ENCODE data around the gene PLEKHM2.

PLEKHM2 gene

GRCh38 chr1:15742339-15742801, 58.2 kb downstream of the PLEKHM2 start, which contains the start of gene TMEM82:
TSS of gene TMEM82 (plus strand) at chr1:15742499. CDS start at chr1:15742560, 61 bp downstream.
- DNase-seq: no peak

- no peak for DNase-seq
Measured at GRCh38 chr1:15744122-15744679, 60.1 kb downstream of the PLEKHM2 start.

GRCh38 chr1:15747378-15747777, 63.3 kb downstream of the PLEKHM2 start:
- no peak for DNase-seq

- DNase-seq: no peak
Measured at GRCh38 chr1:15748264-15748663, 64.1 kb downstream of the PLEKHM2 start.

GRCh38 chr1:15748690-15749398, 64.7 kb downstream of the PLEKHM2 start:
- DNase-seq: no peak

- DNase-seq: no peak
Measured at GRCh38 chr1:15749399-15750291, 65.5 kb downstream of the PLEKHM2 start.

GRCh38 chr1:15750924-15751323, 66.8 kb downstream of the PLEKHM2 start:
- no peak for DNase-seq

GRCh38 chr1:15751717-15752116, 67.6 kb downstream of the PLEKHM2 start:
- DNase-seq: no peak

- no peak for DNase-seq
Measured at GRCh38 chr1:15753776-15754175, 69.7 kb downstream of the PLEKHM2 start.

GRCh38 chr1:15755021-15755645, 71.0 kb downstream of the PLEKHM2 start:
- no peak for DNase-seq

- DNase-seq: no peak
Measured at GRCh38 chr1:15755646-15756040, 71.5 kb downstream of the PLEKHM2 start.

- no peak for DNase-seq
Measured at GRCh38 chr1:15756143-15757015, 72.3 kb downstream of the PLEKHM2 start.

GRCh38 chr1:15757016-15757543, 73.0 kb downstream of the PLEKHM2 start:
- no peak for DNase-seq

GRCh38 chr1:15757575-15758342, 73.6 kb downstream of the PLEKHM2 start:
- DNase-seq: no peak

- no peak for DNase-seq
Measured at GRCh38 chr1:15758343-15758931, 74.3 kb downstream of the PLEKHM2 start, which contains the start of gene FBLIM1. TSS of gene FBLIM1 (plus strand) at chr1:15758795. CDS start at chr1:15764984, 6,189 bp downstream.

GRCh38 chr1:15758953-15759661, 75.0 kb downstream of the PLEKHM2 start:
- DNase-seq: no peak

GRCh38 chr1:15760520-15761211, 76.5 kb downstream of the PLEKHM2 start:
- no peak for DNase-seq

GRCh38 chr1:15761366-15762128, 77.4 kb downstream of the PLEKHM2 start:
- DNase-seq: no peak
